Choroid plexus epithelial cell (primary cell): Measurements from ENCODE around the gene MARCHF9.

Experiments
- DNase-seq: peaks from one replicate; pipeline ENCODE4 v3.0.0-alpha.2; 2010; ENCODE audit warnings: low read depth
- H3K4me3 ChIP-seq: 2 replicates; pipeline ENCODE4 v1.5.1; 2011; ENCODE audit warnings: low read depth, mild to moderate bottlenecking, control low read depth, low read length, moderate library complexity
- TF ChIP-seq, protein P1 (sequence below): conservative IDR thresholded peaks from 2 replicates; pipeline ENCODE4 v1.5.1; 2011; ENCODE audit warnings: low read depth, mild to moderate bottlenecking, control low read depth, inconsistent platforms, low read length, moderate library complexity

MARCHF9 gene

DNA sequence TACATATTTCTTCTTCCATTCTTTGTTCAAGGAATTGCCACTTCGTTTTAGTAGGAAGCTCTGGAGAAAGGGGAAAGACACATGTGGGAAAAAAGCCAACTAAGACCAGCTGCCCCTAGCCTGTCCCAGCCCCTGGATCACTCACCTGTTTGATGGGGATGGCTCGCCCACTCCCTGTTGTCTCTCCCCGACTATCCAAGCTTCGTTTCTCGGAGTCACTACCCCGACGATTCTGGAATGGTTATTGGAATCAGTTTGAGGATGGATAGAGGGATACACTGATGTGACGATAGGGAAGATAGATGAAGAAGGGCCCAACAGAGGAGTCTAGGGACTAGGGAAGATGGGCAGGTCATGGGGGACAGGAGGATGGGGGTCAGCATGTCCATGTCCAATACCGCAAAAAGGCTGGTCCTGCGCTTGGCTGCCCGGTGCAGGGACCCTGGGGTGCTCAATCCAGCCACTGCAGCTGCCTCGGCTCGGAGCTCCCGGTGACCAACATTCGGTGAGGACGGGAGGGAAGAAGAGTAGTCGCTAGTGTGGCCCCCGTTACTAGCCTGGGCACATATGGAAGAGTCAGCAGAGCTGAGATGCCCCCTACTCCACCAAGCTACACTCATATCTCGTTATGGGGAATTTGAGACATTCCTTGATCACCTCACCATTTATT is 23.4 kb upstream of the MARCHF9 start:
- no peak for DNase-seq

DNA sequence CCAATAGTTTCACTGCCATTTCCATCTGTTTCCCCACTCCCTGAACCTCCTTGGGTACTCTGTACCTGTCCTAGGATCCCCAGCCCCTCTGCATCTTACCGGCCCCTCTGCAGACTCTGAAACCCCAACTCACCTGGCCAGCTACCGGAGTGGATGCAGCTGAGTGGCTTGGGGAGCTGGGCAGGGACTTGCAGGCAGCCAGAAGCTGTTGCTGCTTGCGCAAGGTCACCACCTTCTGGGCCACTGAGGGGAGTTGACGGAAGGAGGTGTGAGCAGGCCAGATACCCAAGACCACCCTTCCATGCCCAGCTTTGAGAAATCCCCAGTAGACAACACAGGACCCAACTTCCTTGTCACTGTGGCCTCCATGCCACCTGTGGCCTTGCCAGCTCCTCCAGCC is 22.6 kb upstream of the MARCHF9 start:
- H3K4me3 ChIP-seq: no peak overlapping the region
- TF ChIP-seq, protein P1, sequence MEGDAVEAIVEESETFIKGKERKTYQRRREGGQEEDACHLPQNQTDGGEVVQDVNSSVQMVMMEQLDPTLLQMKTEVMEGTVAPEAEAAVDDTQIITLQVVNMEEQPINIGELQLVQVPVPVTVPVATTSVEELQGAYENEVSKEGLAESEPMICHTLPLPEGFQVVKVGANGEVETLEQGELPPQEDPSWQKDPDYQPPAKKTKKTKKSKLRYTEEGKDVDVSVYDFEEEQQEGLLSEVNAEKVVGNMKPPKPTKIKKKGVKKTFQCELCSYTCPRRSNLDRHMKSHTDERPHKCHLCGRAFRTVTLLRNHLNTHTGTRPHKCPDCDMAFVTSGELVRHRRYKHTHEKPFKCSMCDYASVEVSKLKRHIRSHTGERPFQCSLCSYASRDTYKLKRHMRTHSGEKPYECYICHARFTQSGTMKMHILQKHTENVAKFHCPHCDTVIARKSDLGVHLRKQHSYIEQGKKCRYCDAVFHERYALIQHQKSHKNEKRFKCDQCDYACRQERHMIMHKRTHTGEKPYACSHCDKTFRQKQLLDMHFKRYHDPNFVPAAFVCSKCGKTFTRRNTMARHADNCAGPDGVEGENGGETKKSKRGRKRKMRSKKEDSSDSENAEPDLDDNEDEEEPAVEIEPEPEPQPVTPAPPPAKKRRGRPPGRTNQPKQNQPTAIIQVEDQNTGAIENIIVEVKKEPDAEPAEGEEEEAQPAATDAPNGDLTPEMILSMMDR: no peak
- no peak for DNase-seq

More for the DNA sequence above, 23.4 kb upstream of the MARCHF9 start:
- TF ChIP-seq, protein P1: no peak
- H3K4me3 ChIP-seq: no peak overlapping the region

DNA sequence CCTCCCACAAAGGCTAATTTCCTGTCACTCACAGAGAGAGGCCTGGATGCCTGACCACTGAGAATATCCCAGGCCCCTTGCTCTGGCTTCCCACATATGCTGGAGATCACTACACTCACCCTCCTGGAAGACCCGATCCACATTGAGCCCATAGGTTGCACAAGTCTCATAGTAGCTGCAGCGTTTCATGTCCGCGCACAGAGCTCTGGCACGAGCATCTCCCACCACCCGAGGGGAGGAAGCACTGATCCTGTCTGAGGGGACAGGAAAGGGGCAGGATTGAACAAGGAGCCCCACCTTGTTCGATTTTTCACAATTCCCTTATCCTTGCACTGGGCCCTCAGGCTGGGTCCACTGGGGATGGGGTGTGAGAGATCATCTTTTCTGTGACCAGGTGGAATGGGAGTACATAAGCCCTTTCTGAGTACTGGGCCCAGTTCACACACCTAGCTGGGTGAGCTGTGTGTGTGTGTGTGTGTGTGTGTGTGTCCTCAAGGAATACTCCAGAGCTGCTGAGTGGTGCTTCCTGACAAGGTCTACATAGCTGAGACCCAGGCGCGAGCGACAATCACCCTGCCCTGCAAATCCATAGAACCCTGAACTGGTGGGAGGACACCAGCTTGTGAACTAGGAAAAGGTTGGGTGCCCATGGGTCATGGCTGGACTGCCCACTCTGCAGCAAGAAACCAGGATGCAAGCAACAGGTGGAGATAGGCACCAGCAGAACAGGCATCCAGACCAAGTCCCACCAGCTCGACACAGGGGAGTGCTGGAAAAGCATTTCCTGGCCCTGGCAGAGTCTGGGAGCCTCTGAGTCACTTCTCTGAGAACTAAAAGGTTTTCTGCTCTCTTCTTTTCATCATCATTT is 21.9 kb upstream of the MARCHF9 start:
- TF ChIP-seq, protein P1: no peak
- no peak for DNase-seq

DNA sequence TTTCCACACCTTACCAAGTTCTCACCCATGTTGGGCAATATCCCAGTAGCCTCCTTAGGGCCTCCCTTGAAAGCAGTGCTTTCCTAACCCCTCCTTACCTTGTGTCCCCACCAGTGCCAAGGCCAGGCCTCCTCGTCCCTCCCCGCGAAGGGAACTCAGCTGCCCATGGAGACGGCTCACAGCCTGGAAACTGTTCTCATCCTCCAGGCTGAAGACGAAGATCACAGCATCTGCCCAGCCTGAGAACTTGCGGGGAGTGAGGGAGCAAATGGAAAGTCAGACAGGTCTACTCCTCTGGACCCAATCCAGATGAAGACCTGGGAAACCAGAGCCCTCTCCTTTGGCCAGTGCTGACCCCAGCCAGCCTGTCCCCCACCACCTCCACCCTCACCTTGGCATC is 21.0 kb upstream of the MARCHF9 start:
- TF ChIP-seq, protein P1: no peak
- no peak overlapping the region for H3K4me3 ChIP-seq
- no peak for DNase-seq

More for the DNA sequence above, 21.9 kb upstream of the MARCHF9 start:
- no peak overlapping the region for H3K4me3 ChIP-seq

DNA sequence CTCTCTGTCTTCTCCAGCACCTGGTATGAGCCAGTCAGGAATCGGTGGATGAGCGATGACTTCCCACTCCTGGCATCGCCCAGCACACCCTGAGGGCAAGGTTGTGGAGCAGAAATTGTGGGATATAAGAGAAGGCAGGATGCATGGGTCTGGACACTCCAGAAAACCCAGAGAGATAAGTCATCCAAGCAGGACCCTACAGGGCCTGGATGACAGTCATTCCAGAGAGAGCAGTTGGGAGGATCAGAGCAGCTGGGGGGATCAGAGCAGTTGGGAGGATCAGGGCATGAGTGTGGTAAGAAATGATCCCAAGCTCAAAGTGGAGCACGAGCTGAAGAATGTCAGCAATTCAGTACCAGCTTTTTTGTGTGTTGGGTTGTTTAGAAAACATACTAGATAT is 20.3 kb upstream of the MARCHF9 start:
- H3K4me3 ChIP-seq: no peak overlapping the region
- DNase-seq: no peak
- TF ChIP-seq, protein P1: no peak

DNA sequence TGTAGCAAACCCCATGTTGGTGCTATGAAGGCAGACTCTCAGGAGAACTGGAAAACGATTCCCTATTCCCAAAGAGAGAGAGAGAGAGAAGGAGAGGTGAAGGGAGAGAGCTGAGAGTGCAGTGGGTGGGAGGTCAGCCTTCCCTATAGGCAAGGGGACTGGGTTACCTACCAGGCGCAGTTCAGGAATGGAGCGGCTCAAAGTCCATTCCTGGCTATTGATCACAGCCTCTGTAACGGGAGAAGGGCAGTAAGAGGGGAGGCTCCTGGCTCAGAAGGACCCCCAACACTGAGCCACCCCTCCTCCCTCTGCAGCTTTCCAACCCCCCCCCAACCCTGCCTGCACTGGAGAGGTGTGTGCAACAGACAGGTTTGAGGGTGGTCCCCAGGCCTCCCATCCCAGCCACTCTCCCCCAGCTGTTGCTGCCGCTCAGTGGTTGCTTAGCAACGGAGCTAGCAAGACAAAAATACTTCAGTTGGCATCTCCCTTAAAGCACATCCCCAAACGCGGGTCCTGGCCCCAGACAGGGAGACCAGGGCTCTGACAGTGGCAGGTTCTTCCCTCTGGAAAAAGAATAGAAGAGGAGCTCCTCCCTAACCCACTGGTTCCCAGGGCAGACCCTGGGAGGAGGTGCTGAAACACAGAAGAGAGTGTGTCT is 19.6 kb upstream of the MARCHF9 start:
- DNase-seq: no peak
- no peak overlapping the region for H3K4me3 ChIP-seq
- TF ChIP-seq, protein P1: no peak
